HG02884 (cell line): Measurements from ENCODE around the gene ICOSLG.
"Not testable (repeated sequence)": the region's sequence is repeated elsewhere in the genome, so short reads cannot be mapped to it uniquely, and the experiment has no call there.

Experiments
- ATAC-seq: cut with Tn5 transposase; IDR thresholded peaks from one replicate; pipeline ENCODE4 v1.9.1; 2021; ENCODE audit warnings: mild to moderate bottlenecking, moderate library complexity; ENCODE audit not compliant: unreplicated experiment

ICOSLG gene

DNA sequence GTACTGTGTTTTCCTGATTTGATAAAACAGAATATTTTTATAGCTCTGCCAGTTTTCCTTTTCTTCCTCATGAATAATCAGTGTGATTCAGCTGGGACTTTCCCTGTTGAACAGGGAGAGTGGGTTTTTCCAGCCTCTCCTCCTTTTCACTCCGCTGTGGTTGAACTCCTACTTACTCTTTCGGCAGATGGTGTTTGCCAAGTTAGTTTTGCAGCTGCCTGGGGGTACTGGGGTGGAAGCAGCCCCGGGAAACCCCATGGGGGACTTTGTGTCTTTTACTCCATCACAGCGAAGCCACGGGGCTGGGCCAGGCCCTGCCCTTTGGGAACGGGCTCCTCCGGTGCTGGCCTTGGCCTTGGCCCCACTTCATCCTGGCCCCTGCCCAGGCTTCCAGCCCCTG, 55.9 kb downstream of the ICOSLG start:
- not testable (repeated sequence) for ATAC-seq

- ATAC-seq: not testable (repeated sequence)
Observed at GRCh38 chr21:44182202-44182601, 58.5 kb downstream of the ICOSLG start.

DNA sequence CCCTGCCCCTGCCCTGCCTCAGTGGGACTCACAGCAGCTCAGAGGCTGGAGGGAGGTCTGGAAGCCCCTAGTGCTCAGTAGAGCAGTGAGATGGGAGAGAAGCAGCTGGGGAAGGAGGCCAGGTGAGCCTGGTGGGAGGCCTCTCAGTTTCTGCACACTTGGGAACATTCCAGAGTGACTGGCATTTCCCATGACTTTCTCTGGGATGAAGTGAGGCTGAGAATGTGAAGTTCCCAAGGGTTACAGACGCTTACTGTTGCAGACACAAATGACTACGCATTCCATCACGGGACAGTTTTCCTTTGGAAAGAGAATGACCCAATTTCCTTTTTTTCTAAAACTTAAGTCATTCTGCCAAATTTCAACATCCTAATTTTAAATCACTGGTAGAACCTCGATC, 59.2 kb downstream of the ICOSLG start:
- ATAC-seq: not testable (repeated sequence)

GRCh38 chr21:44176127-44176526, 64.6 kb downstream of the ICOSLG start:
- not testable (repeated sequence) for ATAC-seq

DNA sequence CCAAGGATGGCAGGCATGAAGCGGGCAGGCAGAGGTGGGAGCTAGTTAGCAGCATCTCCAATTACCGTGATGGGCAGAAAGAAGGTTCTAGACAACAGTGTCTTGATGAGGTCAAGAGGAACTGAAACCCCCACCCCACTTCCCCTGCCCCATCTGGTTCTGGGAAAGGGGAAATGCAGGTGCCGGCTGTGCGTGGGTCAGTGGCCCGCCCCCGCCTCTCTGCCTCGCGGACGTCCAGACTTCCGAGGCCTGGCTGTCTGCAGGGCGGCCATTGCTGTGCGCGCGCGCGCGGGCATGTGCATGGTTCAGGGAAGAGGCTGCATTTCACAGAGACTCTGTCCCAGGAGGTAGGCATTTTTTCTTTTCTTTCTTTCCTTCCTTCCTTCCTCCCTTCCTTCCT, 65.6 kb downstream of the ICOSLG start:
- not testable (repeated sequence) for ATAC-seq
